ENCODE data around the gene KRT3.

The KRT3 gene

GRCh38 chr12:52826611-52827498 is 30.9 kb upstream of the KRT3 start:
- DNase-seq = no peak

GRCh38 chr12:52825961-52826360 is 30.0 kb upstream of the KRT3 start:
- no peak for DNase-seq

- no peak for DNase-seq
Observed at GRCh38 chr12:52824741-52825410, 29.0 kb upstream of the KRT3 start.

GRCh38 chr12:52823761-52824450 is 28.0 kb upstream of the KRT3 start:
- DNase-seq = no peak

GRCh38 chr12:52822771-52823510 is 27.0 kb upstream of the KRT3 start:
- DNase-seq = no peak

- DNase-seq = no peak
Observed at GRCh38 chr12:52821826-52822660, 26.1 kb upstream of the KRT3 start.

GRCh38 chr12:52821071-52821730 is 25.3 kb upstream of the KRT3 start:
- no peak for DNase-seq

GRCh38 chr12:52820521-52820920 is 24.6 kb upstream of the KRT3 start:
- no peak for DNase-seq

GRCh38 chr12:52819731-52820510 is 24.0 kb upstream of the KRT3 start:
- no peak for DNase-seq

- DNase-seq = no peak
Observed at GRCh38 chr12:52818887-52819420, 23.0 kb upstream of the KRT3 start.

GRCh38 chr12:52818388-52818787 is 22.5 kb upstream of the KRT3 start:
- DNase-seq = no peak

- DNase-seq = no peak
Observed at GRCh38 chr12:52817699-52818238, 21.9 kb upstream of the KRT3 start.

- no peak for DNase-seq
Observed at GRCh38 chr12:52817003-52817698, 21.2 kb upstream of the KRT3 start.

GRCh38 chr12:52815676-52816588 is 20.0 kb upstream of the KRT3 start:
- DNase-seq = no peak

GRCh38 chr12:52815161-52815560 is 19.2 kb upstream of the KRT3 start:
- no peak for DNase-seq

GRCh38 chr12:52814710-52815155 is 18.8 kb upstream of the KRT3 start:
- DNase-seq = no peak

GRCh38 chr12:52813885-52814709 is 18.2 kb upstream of the KRT3 start, which contains the start of gene KRT4:
Gene KRT4, minus strand, starts transcription at chr12:52814116. Its CDS starts 58 bp downstream, at chr12:52814058.
- no peak for DNase-seq

Measured in activated CD4-positive, alpha-beta T cell treated with anti-CD3 and anti-CD28 coated beads, Interleukin-2, amount 50 U/mL, for 16 hours (primary cell).